H1 (cell line): ENCODE results near the gene UBAC1. TPM values are rescaled to one million over a fixed set of nuclear protein-coding genes. Genes with fewer than 3 reads are reported as not detected.

Source experiments
- CTCF ChIA-PET: fragments of 300-600 bp; sonication (Branson Sonifier 250); formaldehyde crosslinking; loops from one replicate; lab custom pipeline; 2021; ENCODE audit not compliant: partially characterized antibody; lab: Charles Lee
- POLR2A ChIA-PET: fragments of 300-600 bp; sonication (Branson Sonifier 250); formaldehyde crosslinking; loops from one replicate; lab custom pipeline; 2021; ENCODE audit warnings: inconsistent platforms; ENCODE audit not compliant: partially characterized antibody; lab: Charles Lee
- DNase-seq, 2 experiments: peaks; one replicate each; pipeline versions ENCODE4 v3.0.0 to v3.0.0-alpha.2; 2010 to 2022; ENCODE audit warnings: low spot score in 2 of 2, low read depth in 1 of 2, mixed read lengths in 1 of 2
- FAIRE-seq: peaks from 2 replicates; lab custom pipeline; 2011; peaks lifted over from hg19 to GRCh38; lab: Jason Lieb, UNC
- H2AFZ ChIP-seq: 2 replicates; pipeline ENCODE4 v1.8.1; 2012; ENCODE audit warnings: low read length, inconsistent platforms
- H2AK5ac ChIP-seq: 2 replicates; pipeline ENCODE4 v1.6.1; 2013; ENCODE audit warnings: low read depth, low read length
- H2BK120ac ChIP-seq: replicated peaks from 2 replicates; pipeline ENCODE3; 2013; ENCODE audit warnings: low read depth, low read length, inconsistent platforms
- H2BK12ac ChIP-seq: 2 replicates; pipeline ENCODE4 v1.6.1; 2013; ENCODE audit warnings: low read depth, low read length
- H2BK15ac ChIP-seq: 2 replicates; pipeline ENCODE4 v1.6.1; 2013; ENCODE audit warnings: low read length
- H2BK20ac ChIP-seq: 2 replicates; pipeline ENCODE4 v1.6.1; 2013; ENCODE audit warnings: low read length
- H2BK5ac ChIP-seq: 2 replicates; pipeline ENCODE4 v1.6.1; 2013; ENCODE audit warnings: low read depth, low read length
- H3K14ac ChIP-seq: 2 replicates; pipeline ENCODE4 v1.6.1; 2013; ENCODE audit warnings: inconsistent platforms; ENCODE audit not compliant: insufficient read length
- H3K18ac ChIP-seq: 2 replicates; pipeline ENCODE4 v1.6.1; 2013; ENCODE audit warnings: low read length; ENCODE audit errors: extremely low read depth
- H3K23ac ChIP-seq: 2 replicates; pipeline ENCODE4 v1.6.1; 2013; ENCODE audit warnings: inconsistent platforms; ENCODE audit not compliant: insufficient read length
- H3K23me2 ChIP-seq: 2 replicates; pipeline ENCODE4 v1.6.1; 2013; ENCODE audit warnings: low read depth, low read length
- H3K27ac ChIP-seq: 2 replicates; pipeline ENCODE4 v1.6.1; 2011; ENCODE audit warnings: low read depth, low read length, inconsistent platforms
- H3K27me3 ChIP-seq, 4 experiments: replicated peaks in 1 of 4; 1 replicate in 1 of 4; 2 replicates in 3 of 4; pipeline versions ENCODE4 v1.6.1 to v1.8.1; 2011 to 2013; ENCODE audit warnings: low read length in 3 of 4, mild to moderate bottlenecking in 3 of 4, inconsistent platforms in 2 of 4, mixed read lengths in 2 of 4, moderate library complexity in 1 of 4; ENCODE audit not compliant: control insufficient read depth in 3 of 4, insufficient read depth in 3 of 4; ENCODE audit errors: extremely low read depth in 1 of 4
- H3K36me3 ChIP-seq, 4 experiments: 2 replicates each; pipeline versions ENCODE4 v1.6.1 to v1.8.1; 2011 to 2013; ENCODE audit warnings: mild to moderate bottlenecking in 4 of 4, low read length in 3 of 4, moderate library complexity in 2 of 4, control low read depth in 1 of 4, inconsistent platforms in 1 of 4; ENCODE audit not compliant: insufficient read depth in 4 of 4, control insufficient read depth in 2 of 4
- H3K4ac ChIP-seq: replicated peaks from 2 replicates; pipeline ENCODE3; 2013; ENCODE audit warnings: low read length, low read depth, mixed read lengths, inconsistent platforms; ENCODE audit not compliant: insufficient read length
- H3K4me1 ChIP-seq, 4 experiments: replicated peaks in 1 of 4; 1 replicate in 1 of 4; 2 replicates in 3 of 4; pipeline versions ENCODE4 v1.6.1 to v1.8.1; 2011 to 2013; ENCODE audit warnings: low read length in 3 of 4, inconsistent platforms in 2 of 4, mixed read lengths in 1 of 4; ENCODE audit not compliant: insufficient read depth in 4 of 4, control insufficient read depth in 3 of 4
- H3K4me2 ChIP-seq, 2 experiments: 2 replicates each; pipeline versions ENCODE4 v1.6.1 to v1.8.1; 2011 to 2013; ENCODE audit warnings: low read depth in 2 of 2, low read length in 2 of 2, control low read depth in 1 of 2, inconsistent platforms in 1 of 2, mild to moderate bottlenecking in 1 of 2; ENCODE audit not compliant: insufficient read depth in 1 of 2
- H3K4me3 ChIP-seq, 4 experiments: fragments of 200-600, 300-600 bp in 1 of 4; sonication (generic), shearing (Covaris generic), sonication (Bioruptor Twin) in 1 of 4; 2 replicates each; pipeline versions ENCODE4 v1.5.1 to v1.8.1; 2011 to 2016; ENCODE audit warnings: low read length in 4 of 4, low read depth in 3 of 4, control low read depth in 2 of 4, inconsistent platforms in 2 of 4, mild to moderate bottlenecking in 2 of 4, mixed read lengths in 1 of 4, moderate library complexity in 1 of 4; ENCODE audit not compliant: insufficient read depth in 2 of 4; ENCODE audit errors: extremely low read depth in 1 of 4
- H3K56ac ChIP-seq: replicated peaks from 2 replicates; pipeline ENCODE3; 2013; ENCODE audit warnings: low read depth, mild to moderate bottlenecking, mixed read lengths, low read length, inconsistent platforms; ENCODE audit not compliant: insufficient read length
- H3K79me1 ChIP-seq: 2 replicates; pipeline ENCODE4 v1.6.1; 2013; ENCODE audit warnings: low read depth, low read length, control low read depth
- H3K79me2 ChIP-seq, 2 experiments: 2 replicates each; pipeline versions ENCODE4 v1.6.1 to v1.8.1; 2012 to 2013; ENCODE audit warnings: low read length in 2 of 2, mild to moderate bottlenecking in 2 of 2, inconsistent platforms in 1 of 2; ENCODE audit not compliant: insufficient read depth in 2 of 2, control insufficient read depth in 1 of 2
- H3K9ac ChIP-seq, 4 experiments: replicated peaks in 1 of 4; 1 replicate in 1 of 4; 2 replicates in 3 of 4; pipeline versions ENCODE4 v1.6.1 to v1.8.1; 2011 to 2013; ENCODE audit warnings: low read depth in 3 of 4, low read length in 3 of 4, control low read depth in 2 of 4, mild to moderate bottlenecking in 2 of 4, moderate library complexity in 2 of 4, inconsistent platforms in 1 of 4; ENCODE audit errors: extremely low read depth in 1 of 4
- H3K9me3 ChIP-seq, 2 experiments: 2 replicates each; pipeline versions ENCODE4 v1.6.1 to v1.8.1; 2012 to 2013; ENCODE audit warnings: mild to moderate bottlenecking in 2 of 2, moderate library complexity in 2 of 2, control low read depth in 1 of 2, inconsistent platforms in 1 of 2, low read depth in 1 of 2, low read length in 1 of 2, mixed read lengths in 1 of 2; ENCODE audit not compliant: insufficient read depth in 2 of 2
- H4K20me1 ChIP-seq, 2 experiments: replicated peaks in 1 of 2; 2 replicates each; pipeline versions ENCODE3 to v1.8.1; 2011 to 2013; ENCODE audit warnings: inconsistent platforms in 2 of 2, low read length in 2 of 2, mild to moderate bottlenecking in 1 of 2; ENCODE audit not compliant: insufficient read depth in 2 of 2, control insufficient read depth in 1 of 2
- H4K5ac ChIP-seq: 2 replicates; pipeline ENCODE4 v1.6.1; 2013; ENCODE audit warnings: low read length, low read depth, mixed read lengths, inconsistent platforms; ENCODE audit not compliant: insufficient read length
- H4K8ac ChIP-seq: 2 replicates; pipeline ENCODE4 v1.8.0; 2013; ENCODE audit warnings: mild to moderate bottlenecking, moderate library complexity, low read length, inconsistent platforms; ENCODE audit not compliant: insufficient read depth; ENCODE audit errors: extremely low read depth
- H4K91ac ChIP-seq: replicated peaks from 2 replicates; pipeline ENCODE3; 2013; ENCODE audit warnings: low read length, mixed read lengths, inconsistent platforms; ENCODE audit not compliant: insufficient read length
- EZH2 ChIP-seq: fragments of 200-600 bp; sonication (generic); IDR thresholded peaks from 2 replicates; pipeline ENCODE4 v1.7.1; 2012; ENCODE audit warnings: low read depth, mild to moderate bottlenecking, moderate library complexity, low read length, inconsistent platforms; ENCODE audit not compliant: severe bottlenecking
- KDM1A ChIP-seq: fragments of 200-600, 300-600 bp; sonication (generic); IDR thresholded peaks from 2 replicates; pipeline ENCODE4 v1.7.1; 2016; ENCODE audit warnings: mild to moderate bottlenecking, low read length, borderline replicate concordance
- NRF1 ChIP-seq: IDR thresholded peaks from 2 replicates; pipeline ENCODE4 v1.6.1; 2011; ENCODE audit warnings: mild to moderate bottlenecking, low read depth, low read length, improper control_type of control experiment
- POU5F1 ChIP-seq: IDR thresholded peaks from 2 replicates; pipeline ENCODE4 v1.6.1; 2011; ENCODE audit warnings: low read depth, mild to moderate bottlenecking, low read length, moderate library complexity
- TCF12 ChIP-seq: IDR thresholded peaks from 2 replicates; pipeline ENCODE4 v1.6.1; 2011; ENCODE audit warnings: low read depth, mild to moderate bottlenecking, low read length
- WGBS, 2 experiments: shearing (Covaris generic) in 1 of 2; methylation state at CpG; one replicate each; pipeline versions ENCODE4 v1.1.6 to v1.1.7; 2013 to 2015; ENCODE audit warnings: low lambda C conversion rate in 2 of 2, mixed read lengths in 2 of 2, inconsistent platforms in 1 of 2, low coverage in 1 of 2, missing lambda C conversion rate in 1 of 2; ENCODE audit not compliant: insufficient replicate concordance in 2 of 2, insufficient coverage in 1 of 2, insufficient read length in 1 of 2; ENCODE audit errors: extremely low coverage in 1 of 2, missing lambda C conversion rate in 1 of 2; 5-methylcytosine and 5-hydroxymethylcytosine counted together
- polyA plus RNA-seq, 7 experiments: library from polyadenylated mRNA; depleted of rRNA in 3 of 7; stranded (reverse) in 5 of 7; unstranded in 2 of 7; fragments of >200 nt in 5 of 7; fragments of 200-250 nt in 2 of 7; gene quantifications; 1 replicate in 5 of 7; 2 replicates in 1 of 7; 4 replicates in 1 of 7; pipeline versions ENCODE4 v1.2.1 to v1.2.3, GENCODE V29; 2011 to 2013; ENCODE audit warnings: missing spikeins in 2 of 7, mixed read lengths in 2 of 7
- total RNA-seq: library from RNA; stranded (reverse); fragmentation: NEBNext Ultra II Directional; extraction: Animal tissue kit (Norgen Biotek cat#: 25700); gene quantifications from 2 replicates; pipeline ENCODE4 v1.2.1, GENCODE V29; 2021

The UBAC1 gene
- total and polyA plus RNA-seq, 2 of the 8 experiments (the other 6 are each of a cell fraction or from before 2014, with no cell fraction given): 59.3 to 85.2 TPM

- Histone ChIP-seq H4K20me1 (peaks cover 8 to 13% of the 10 kb centered on the region in 2 experiments), H3K23me2 (peaks cover 3% of the 10 kb centered on the region), H3K56ac (no peak overlapping the region), H4K91ac (no peak overlapping the region), H3K27ac (no peak overlapping the region), H3K9me3 (peaks cover 13 to 19% of the 10 kb centered on the region in 2 experiments), H4K8ac (no peak overlapping the region), H3K14ac (no peak overlapping the region), H2AFZ (no peak overlapping the region), H3K4ac (no peak overlapping the region), H3K4me2 (no peak overlapping the region), H3K79me2 (peaks cover 10 to 24% of the 10 kb centered on the region in 2 experiments), H3K79me1 (peaks cover 9% of the 10 kb centered on the region), H3K4me1 (peaks cover 4 to 8% (median 6%) of the 10 kb centered on the region in 4 experiments; a peak in 6 of 7 replicates), H3K23ac (no peak overlapping the region), H3K9ac (no peak overlapping the region), H2BK12ac (no peak overlapping the region)
- POLR2A ChIA-PET: interaction anchor here (1.1 to 1.7 kb wide), 2 partner anchors 10 to 13 kb away, joined by 3 to 6 read pairs; no protein-coding TSS in a partner anchor
- TF ChIP-seq KDM1A (no peak), TCF12 (no peak), POU5F1 (no peak), EZH2 (no peak), NRF1 (no peak)
- TF ChIP-seq, all 59 proteins: peak for 0
- Histone ChIP-seq H3K36me3 (peaks cover 6 to 30% (median 21%) of the 10 kb centered on the region in 4 experiments; a peak in 6 of 8 replicates), H4K5ac (no peak overlapping the region), H2BK120ac (no peak overlapping the region), H3K18ac (no peak overlapping the region), H3K4me3 (no peak overlapping the region), H2BK5ac (no peak overlapping the region), H2BK15ac (no peak overlapping the region), H2BK20ac (no peak overlapping the region), H3K27me3 (peaks cover 0 to 4% (median 1%) of the 10 kb centered on the region in 4 experiments; a peak in 3 of 7 replicates), H2AK5ac (no peak overlapping the region)
- CTCF ChIA-PET: no interaction called here
- 90% methylated on average over 2 of the region's 2 CpGs; no CpG with 5 or more reads in 1 of the 2 experiments for WGBS, 2 experiments
- no peak for FAIRE-seq
- no peak for DNase-seq
These were observed 51.0 kb downstream of the UBAC1 start for GRCh38 chr9:135910216-135910615.
